HG02678 (cell line): ENCODE results near the gene KLHL25.
A peak's percentile ranks its signal among the peaks of the same experiment; 100 is the strongest.

Source experiments
- ATAC-seq: cut with Tn5 transposase; IDR thresholded peaks from one replicate; pipeline ENCODE4 v1.9.1; 2021; ENCODE audit warnings: mild to moderate bottlenecking, moderate library complexity; ENCODE audit not compliant: unreplicated experiment

The KLHL25 gene

GRCh38 chr15:85749261-85750151 lies 45.2 kb downstream of the KLHL25 start:
- no peak for ATAC-seq

GRCh38 chr15:85748729-85749128 lies 46.0 kb downstream of the KLHL25 start:
- no peak for ATAC-seq

- no peak for ATAC-seq
Observed at GRCh38 chr15:85748176-85748575, 46.5 kb downstream of the KLHL25 start.

- no peak for ATAC-seq
Observed at GRCh38 chr15:85746641-85747040, 48.1 kb downstream of the KLHL25 start.

GRCh38 chr15:85745525-85746150 lies 49.1 kb downstream of the KLHL25 start:
- ATAC-seq = no peak

GRCh38 chr15:85745023-85745422 lies 49.7 kb downstream of the KLHL25 start:
- ATAC-seq = no peak

GRCh38 chr15:85744579-85744978 lies 50.1 kb downstream of the KLHL25 start:
- no peak for ATAC-seq

- ATAC-seq = no peak
Observed at GRCh38 chr15:85743392-85744055, 51.2 kb downstream of the KLHL25 start.

- ATAC-seq = no peak
Observed at GRCh38 chr15:85742186-85742821, 52.4 kb downstream of the KLHL25 start.

GRCh38 chr15:85741662-85742061 lies 53.1 kb downstream of the KLHL25 start:
- ATAC-seq = no peak

GRCh38 chr15:85741021-85741421 lies 53.7 kb downstream of the KLHL25 start:
- no peak for ATAC-seq

GRCh38 chr15:85737061-85737460 lies 57.7 kb downstream of the KLHL25 start:
- no peak for ATAC-seq

- no peak for ATAC-seq
Observed at GRCh38 chr15:85733416-85733815, 61.3 kb downstream of the KLHL25 start.

- ATAC-seq = peak; percentile 60
Observed at GRCh38 chr15:85730001-85730820, 64.5 kb downstream of the KLHL25 start.

- no peak for ATAC-seq
Observed at GRCh38 chr15:85727068-85727467, 67.7 kb downstream of the KLHL25 start.

GRCh38 chr15:85726454-85726853 lies 68.3 kb downstream of the KLHL25 start:
- no peak for ATAC-seq

GRCh38 chr15:85725564-85725963 lies 69.2 kb downstream of the KLHL25 start:
- no peak for ATAC-seq

- no peak for ATAC-seq
Observed at GRCh38 chr15:85725019-85725418, 69.7 kb downstream of the KLHL25 start.

- ATAC-seq = no peak
Observed at GRCh38 chr15:85723960-85724945, 70.5 kb downstream of the KLHL25 start.
